Measurements from ENCODE around the gene CFAP20DC.

CFAP20DC gene

DNA sequence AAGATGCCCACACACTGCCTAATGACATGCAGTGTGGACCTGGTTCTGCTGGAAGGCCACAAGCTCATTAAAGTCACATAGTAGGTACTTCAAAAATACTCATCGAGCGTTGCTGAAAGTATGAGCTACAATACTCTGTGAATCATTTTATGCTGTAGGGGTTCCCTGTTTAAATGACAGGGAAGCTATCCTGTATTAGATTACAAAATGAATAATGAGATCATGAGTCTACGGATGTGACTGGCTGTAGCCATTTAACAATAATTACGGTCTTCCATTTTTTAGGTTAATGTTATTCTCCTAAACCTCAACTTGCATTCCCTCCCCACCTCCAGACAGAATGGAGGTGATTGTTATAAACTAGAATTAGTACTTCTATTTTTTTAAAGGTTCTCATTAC is 255.1 kb downstream of the CFAP20DC start:
- no peak for FAIRE-seq

DNA sequence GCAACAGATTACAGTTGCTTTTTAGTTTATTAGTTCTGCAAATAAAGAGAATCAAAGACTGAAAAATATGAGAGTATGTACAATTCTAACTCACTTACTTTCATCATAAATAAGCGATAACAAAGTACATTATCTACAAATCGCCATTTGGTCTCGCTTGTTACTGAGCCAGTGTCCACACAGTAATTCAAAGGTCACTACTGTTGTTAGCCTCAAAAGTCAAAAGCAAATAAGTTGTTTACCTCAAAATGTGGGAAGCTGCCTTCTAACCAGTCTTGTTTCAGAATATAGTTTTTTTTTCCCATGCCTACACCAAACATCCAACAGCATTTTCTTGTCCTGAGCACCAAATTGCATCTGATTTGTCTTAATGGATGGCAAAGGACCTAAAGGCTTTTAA is 255.9 kb downstream of the CFAP20DC start:
- FAIRE-seq: no peak

DNA sequence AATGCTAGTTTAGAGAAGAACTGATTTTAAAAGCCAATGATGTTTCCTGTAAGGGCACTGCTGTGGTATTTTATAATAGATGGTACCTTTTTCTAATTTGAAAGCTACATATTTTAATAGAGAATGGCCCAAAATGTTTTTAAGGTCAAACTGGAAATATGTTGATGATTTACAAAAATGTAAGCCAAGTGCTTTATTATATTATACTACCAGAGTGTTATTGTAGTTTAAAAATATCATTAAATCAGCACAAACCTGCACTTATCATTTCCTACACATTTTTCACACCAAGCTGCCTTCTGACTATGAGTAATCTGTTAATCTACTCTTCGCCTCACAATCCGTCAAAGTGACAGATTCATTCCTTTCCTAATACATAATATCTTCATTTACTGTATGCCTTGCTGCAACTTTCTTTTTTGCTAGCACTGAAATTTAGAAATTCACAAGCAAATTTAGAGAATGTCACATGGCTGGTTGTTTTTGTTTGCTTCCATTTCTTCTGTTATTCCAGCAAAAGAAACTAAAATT is 256.8 kb downstream of the CFAP20DC start:
- no peak for FAIRE-seq

DNA sequence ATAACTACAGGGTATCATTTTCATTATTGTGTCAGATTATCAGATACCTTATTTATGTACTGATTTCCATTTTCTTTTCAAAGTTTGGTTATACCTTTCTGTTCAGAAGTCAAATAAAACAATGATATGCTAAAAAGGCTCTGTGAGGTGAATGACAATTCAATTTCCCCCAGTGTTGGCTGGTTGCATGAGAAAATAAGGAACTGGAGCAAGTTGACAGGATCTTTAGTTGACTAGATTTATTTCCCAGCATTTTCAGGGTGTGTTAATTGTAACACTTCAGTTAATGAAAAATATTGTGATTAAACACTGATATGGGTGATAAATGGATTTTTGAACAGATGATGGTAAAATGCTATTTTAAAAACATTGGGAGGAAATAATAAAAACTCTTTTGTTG is 260.4 kb downstream of the CFAP20DC start:
- FAIRE-seq: no peak

DNA sequence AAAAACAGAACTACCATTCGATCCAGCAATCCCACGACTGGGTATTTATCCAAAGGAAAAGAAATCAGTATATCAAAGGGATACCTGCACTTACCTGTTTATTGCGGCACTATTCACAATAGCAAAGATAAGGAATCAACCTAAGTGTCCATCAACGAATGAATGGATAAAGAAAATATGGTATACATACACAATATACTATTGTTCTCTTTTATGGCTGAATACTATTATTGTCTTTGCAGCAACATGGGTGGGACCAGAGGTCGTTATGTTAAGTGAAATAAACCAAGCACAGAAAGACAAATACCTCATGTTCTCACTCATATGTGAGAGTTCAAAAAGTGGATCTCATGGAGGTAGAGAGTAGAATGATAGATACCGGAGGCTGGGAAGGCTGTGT is 264.9 kb downstream of the CFAP20DC start:
- FAIRE-seq: no peak

DNA sequence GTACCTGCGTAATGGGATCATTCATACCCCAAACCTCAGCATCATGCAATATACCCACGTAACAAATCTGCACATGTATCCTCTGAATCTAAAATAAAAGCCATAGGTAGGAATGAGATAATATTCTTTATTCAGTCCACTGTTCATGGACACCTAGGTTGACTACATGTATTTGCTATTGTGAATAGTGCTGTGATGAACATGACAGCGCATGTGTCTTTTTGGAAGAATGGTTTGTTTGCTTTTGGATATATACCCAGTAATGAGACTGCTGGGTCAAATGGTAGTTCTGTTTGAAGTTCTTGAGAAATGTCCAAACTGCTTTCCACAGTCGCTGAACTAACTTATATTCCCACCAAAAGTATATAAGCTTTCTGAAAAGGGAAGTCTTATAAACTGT is 265.4 kb downstream of the CFAP20DC start:
- no peak for FAIRE-seq

DNA sequence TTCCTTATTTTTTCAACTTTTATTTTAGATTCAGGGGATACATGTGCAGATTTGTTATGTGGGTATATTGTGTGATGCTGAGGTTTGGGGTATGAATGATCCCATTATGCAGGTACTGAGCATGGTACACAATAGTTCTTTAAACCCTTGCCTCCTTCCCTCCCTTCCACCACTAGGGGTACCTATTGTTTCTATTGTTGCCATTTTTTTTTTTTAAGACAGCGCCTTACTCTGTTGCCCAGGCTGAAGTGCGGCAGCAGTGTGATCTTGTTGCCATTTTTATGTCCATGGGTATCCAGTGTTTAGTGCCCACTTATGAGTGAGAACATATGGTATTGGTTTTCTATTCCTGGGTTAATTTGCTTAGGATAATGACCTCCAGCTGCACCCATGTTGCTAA is 266.0 kb downstream of the CFAP20DC start:
- FAIRE-seq: no peak

DNA sequence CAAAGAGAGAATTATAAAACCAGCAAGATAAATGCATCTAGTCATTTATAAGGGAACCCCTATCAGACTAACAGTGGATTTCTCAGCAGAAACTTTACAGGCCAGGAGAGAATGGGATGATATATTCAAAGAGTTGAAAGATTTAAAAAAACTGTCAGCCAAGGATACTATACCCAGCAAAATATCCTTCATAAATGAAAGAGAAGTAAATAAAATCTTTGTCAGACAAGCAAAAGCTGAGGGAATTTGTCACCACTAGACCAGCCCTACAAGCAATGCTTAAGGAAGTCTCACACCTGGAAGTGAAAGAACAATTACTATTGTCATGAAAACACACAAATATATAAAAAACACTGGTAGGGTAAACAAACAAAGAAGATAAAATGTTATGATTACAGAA is 269.9 kb downstream of the CFAP20DC start:
- no peak for FAIRE-seq

DNA sequence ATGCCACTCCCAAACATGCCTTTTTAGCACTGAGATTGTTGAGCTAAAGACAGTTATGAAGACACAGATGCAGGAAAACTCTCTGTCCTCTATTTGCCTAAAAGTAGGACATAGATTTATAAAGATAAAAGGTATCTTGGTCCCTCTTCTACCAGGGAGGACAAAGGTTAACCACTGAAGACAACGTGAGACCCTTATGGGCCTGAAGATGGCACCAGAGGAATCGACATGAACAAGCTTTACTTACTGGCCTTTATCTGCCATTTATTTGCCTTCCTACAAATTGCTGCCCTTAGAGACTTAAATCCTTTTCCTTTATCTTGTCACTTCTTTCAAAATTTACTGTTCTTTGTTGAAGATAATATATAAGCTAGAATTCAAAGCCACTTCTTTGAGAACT is 273.6 kb downstream of the CFAP20DC start:
- FAIRE-seq: no peak

DNA sequence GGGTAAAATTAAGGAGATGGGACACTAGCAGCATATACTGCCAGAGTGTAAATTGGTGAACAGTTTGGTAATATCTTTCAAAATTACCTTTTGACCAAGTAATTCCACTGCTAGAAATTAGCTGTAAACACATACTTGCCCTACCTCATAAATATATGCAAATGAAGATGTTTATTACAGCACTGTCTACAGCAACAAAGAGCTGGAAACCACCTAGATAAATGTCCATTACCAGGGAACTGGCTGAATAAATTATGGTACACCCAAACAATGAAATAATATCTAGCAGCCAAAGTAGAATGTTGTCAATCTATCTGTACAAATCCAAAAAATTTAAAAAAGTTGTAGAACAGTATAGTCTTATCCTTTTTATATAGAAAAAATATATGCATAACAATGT is 277.4 kb downstream of the CFAP20DC start:
- FAIRE-seq: no peak

DNA sequence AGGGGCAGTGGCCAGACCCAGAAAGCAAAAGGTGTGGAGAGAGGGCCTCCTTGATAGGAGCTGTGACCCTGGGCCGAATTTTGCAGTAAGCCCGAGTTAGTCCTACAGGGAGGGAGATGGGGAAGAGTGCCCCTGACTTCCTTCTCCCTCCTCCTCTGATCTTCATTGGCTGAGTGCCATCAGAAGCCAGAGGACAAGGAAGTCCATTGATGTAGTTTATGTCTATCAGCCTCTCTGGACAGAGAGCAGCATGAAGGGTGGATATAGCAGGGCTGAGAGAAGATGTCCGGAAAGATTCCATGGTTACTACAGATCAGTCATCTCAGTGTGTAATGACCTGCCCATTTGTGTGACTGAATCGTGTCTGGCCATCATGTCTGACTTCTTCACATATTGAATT is 280.8 kb downstream of the CFAP20DC start:
- no peak for FAIRE-seq

DNA sequence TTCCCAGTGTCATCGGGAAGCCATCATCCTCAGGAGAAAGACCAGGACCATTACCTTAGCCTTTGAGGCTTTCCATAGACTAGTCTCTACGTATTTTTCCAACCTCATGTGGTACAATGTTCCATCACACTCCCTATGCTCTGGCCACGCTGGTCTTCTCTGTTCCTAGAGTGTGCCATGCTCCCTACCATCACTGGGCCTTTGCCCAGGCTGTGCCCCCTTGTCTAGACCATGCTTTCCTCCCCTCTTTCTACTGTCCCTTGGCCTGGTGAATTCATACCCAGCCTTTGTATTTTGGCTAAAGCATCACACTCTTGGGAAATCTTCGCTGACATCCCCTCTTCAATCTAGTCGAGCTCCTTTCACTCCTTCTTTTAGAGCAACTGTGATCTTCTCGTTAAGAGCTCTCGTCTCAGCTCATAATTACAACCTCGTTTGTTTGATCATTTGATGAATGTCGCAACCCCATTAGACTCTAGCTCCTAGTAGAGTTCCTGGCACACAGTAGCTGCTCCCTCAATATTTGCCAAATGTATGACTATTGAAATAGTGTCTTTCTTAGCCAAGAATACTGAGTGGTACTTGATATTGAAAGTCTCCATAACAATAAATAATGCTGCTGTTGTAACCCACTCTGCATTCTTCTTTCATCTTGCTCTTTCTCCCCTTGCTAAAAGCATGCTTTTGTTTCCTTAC is 283.1 kb downstream of the CFAP20DC start:
- no peak for FAIRE-seq

DNA sequence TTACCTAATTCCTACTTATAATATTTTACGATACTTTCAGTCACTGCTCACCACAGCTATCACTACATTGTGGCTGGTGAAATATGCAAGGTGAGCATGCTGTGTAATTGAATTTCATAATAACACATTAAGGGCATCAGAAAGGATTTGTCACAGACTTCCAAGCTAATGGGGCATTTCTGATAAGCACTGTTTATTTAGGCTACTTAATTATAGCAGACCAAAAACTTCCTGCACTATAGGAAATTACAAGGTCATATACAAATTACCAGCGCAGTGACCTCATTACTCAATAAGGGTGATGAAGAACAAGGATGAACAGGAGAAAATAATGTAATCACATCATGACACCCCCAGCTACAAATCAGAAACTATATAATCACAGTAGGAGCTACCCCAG is 294.7 kb downstream of the CFAP20DC start:
- no peak for FAIRE-seq

DNA sequence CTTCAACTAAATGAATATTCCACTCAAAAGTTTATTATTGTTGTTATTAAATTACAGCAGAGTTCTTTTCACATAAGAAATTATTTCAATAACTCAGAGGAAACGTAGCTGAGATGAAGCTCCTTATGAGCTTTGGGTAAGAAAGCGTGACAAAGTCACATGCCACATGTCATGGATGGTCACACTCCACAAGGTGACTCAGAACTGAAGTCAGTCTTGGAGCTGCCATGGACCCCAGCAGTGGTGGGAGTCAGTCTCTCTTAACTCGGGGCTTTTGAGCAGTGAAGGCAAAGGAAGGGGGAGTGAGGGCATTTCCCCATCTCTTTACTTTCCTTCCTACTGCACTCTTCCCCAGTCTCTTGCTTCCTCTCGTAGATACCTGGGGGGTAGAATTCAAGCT is 295.8 kb downstream of the CFAP20DC start:
- no peak for FAIRE-seq

DNA sequence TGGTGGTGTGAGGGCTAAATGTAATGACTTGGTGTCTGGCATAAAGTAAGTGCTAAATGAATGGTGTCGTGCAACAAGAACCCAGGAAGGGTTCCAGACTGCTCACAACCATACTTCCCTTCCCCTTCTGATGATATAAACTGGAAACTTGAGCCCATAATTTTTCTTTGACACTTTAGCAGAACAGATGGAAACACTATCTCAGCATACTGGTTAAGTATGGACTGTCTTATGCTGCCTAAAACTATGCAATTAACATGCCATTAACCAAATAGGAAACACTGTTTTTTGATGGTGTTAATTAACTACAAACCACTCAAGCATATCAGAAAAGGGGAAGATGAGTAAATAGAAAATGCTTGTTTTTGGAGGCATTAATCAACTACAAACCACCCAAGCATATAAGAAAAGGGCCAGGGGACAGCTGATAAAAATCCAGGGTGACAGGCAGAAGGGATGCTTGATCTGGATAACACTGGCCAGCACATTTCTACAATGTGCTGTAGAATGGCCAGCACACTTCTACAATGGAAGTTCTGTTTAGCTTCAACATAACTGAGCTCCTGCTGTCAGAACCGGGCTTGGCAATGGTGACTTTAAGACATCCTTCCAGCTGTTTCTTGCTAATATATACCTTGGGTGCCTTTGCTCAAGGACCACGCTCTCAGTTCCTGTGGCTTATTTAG is 297.8 kb downstream of the CFAP20DC start:
- FAIRE-seq: no peak

DNA sequence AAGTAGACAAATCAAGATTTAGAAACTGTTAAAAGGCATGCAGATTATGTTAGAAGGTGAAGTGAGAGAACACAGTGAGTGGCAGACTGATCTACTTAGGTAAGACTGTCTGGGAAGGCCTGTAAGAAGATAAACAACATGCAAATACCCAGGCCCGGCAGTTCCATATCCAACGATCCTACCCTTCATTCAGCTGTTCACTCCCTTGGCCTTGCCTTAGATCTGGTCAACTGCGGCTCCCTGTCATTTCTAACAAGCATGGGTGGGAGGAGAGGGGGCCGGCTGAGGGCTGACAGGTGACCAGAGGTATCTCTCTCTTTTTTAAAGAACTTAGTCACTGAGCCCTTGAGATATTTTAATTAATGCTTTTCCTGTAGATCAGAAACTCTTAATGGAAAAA is 298.6 kb downstream of the CFAP20DC start:
- no peak for FAIRE-seq

DNA sequence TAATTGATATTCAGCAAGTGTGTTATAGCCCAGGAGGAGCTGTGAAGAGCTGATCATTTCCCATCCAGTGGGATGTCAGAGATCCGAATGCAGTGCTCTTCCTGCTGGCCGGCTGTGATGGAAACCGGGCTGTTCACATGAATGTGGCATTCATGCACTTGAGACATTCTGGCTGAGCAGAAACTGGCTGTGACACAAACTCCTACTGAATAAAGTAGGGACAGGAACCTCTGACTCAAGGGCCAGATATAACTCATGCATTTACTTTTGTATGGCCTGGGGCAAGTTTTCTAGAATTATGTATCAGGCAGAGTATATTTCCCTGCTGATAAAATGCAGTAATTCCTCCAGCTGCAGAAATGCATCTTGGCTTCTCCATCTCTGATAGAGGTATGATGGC is 299.9 kb downstream of the CFAP20DC start:
- FAIRE-seq: no peak

DNA sequence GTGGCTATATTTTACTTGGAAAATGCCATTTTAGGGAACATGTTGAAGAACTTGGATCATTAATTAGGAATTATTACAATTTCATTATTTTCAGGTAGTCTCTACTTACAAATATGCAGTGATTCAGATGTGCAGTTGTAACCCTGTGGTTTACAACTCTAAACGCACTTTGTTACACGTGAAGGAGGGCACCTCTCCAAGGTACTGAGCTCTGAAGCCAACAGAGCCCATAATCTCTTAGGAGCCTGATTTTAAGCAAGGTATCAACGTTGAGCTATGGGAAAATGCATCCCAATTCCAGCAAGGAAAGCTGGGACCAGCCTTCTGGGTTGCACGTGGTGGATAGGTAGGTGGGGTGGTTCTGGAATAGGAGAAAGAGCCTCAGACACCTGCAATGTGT is 301.8 kb downstream of the CFAP20DC start:
- no peak for FAIRE-seq

DNA sequence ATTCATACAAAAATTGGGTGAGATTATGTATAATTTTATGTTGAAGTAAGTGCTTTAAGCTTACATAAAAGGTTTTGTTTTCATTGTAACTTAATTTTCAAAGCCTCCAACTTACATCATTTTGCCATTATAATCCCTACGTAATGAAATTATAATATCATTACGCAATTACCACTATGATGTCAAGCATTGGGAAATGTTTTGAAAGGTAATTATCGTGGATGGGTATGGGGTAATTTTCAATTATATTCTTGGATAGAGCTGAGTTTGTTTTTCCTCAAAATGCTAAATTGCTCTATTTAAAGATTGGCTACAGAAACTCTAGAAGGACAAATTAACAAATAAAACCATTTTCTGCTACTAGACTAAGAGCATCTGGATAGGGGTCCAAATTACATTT is 303.1 kb downstream of the CFAP20DC start:
- FAIRE-seq: no peak

DNA sequence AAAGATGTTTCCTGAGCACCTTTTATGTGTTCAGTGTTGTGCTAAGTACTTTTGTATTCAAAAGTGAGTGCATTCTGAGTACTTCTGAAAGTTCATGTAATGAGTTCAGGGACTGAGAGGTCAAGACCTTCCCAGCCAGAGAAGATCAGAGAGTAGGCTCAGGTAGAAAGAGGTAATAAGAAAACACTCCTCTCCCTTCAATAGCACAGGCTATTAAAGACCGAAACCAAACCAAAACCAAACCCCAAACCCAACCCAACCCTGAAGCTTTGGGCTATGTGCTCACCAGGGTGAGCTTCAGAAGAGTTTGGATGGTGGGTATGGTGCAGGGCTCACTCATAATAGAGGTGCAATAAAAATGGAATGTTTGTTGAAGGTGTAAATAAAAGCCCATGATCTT is 306.5 kb downstream of the CFAP20DC start:
- FAIRE-seq: no peak

DNA sequence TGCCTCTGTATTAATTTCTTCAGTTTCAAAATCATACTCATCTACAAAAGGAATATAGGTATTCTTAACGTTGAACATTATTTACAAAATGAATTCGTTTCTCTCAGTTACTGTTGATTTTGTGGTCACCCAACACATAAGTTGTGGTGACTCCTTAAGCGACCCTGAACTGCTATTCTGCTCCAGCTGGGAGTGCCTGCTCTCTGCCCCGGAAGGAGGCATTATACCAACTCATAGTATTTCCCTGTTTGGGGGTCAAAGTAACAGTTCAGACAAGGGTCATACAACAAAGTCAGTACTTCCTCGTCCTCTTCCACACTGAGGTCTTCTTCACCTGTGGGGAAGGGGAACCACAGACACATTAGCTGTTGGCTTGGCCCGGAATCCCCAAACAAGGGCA is 307.6 kb downstream of the CFAP20DC start:
- FAIRE-seq: no peak

DNA sequence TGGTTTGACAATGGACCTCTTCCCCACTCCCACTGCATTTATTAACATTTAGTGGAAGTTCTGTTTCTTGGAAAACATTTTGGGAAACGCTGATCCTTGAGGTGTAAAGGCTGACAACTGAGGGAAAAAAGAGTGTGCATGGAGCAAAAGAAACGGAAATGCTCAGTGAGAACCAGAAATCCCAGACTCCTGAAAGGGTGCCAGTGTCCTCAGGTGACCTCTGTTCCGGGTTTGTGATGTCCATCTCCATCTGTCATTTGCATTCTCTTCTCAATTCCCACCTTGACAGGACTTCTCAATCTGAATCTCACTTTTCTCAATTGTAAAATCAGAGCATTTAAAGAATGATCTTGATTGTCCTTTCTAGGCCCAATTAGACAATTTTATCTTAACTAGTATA is 312.2 kb downstream of the CFAP20DC start:
- FAIRE-seq: no peak

DNA sequence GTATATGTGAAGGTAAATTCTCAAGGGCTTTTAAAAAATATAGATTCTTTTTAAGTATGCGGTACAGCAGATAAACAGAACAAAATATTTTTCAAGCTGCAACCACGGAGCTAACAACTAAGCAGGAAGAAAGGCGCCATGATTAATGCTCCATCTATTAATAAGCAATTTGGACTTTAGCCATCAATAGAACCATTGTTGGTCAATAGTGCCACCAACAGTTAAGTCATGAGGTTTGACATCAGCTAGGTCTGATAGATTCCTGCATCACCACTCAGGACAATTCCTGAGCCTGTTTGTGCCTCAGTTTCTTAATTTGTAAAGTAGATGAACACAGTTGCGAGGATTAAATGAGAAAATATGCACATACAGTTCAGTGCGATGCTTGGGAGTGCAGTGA is 318.2 kb downstream of the CFAP20DC start:
- no peak for FAIRE-seq

DNA sequence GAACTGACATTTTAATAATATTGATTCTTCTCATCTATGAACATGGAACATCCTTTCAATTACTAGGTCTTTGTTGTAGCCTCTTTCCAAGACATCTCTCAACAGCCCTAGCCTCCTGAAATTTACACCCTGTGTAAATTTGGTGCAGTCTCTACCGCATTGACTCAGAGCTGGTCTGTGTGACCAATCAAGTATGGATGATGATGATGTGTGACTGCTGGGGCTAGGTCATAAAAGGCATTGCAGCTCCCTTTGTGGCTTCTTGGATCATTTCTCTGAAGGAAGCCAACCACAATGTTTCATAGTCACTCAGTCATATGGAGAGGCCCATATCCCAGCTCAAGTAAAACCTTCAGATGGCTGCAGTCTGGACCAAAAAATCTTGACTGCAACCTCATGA is 321.1 kb downstream of the CFAP20DC start:
- FAIRE-seq: no peak

DNA sequence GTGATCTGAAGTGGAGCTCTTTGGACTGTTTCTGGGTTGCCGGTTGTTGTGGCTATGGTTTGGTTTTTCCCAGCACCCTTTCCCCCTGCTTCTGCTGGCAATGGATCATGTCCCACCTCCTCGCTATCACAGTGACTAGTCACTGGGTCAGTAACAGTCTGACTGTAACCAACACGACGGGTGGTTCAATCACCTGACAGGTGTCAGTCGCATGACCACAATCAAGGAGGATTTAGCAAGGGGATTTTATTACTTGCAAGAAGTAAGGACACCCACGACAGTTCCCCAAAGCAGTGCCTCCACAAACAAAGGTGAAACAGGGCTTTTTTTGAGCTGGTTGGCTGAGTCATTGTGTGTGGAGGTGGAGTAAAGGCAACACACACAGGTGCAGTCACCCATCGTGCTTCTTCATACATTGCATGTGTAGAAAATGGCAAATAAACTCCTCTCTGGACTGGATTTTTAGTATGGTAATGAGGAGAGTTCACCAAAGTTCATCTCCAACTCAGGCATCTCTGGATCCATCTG is 324.4 kb downstream of the CFAP20DC start:
- FAIRE-seq: no peak
